Measurements from ENCODE around the gene C16orf96.
A peak's percentile ranks its signal among the peaks of the same experiment; 100 is the strongest.

C16orf96 gene

DNA sequence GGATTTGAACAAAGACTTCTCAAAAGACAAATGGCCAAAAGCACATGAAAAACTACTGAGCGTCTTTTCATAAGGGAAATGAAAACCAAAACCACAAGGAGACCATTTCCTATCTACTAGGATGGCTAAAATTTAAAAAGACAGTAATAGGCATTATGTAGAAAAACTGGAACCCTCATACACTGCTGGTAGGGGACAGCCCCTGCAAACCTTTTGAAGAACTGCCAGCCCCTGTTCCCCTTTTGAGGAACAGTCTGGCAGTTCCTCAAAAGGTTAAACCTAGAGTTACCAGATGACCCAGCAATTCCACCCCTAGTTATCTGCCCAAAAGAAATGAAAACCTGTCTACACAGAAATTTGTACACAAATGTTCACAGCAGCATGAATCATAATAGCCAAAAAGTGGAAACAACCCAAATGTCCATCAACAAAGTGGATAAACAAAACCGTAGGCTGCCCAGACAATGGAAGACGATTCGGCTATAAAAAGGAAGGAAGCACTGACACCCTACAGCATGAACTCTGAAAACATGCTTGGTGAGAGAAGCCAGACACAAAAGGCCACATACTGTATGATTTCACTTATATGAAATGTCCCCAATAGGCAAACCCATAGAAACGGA, 40.4 kb upstream of the C16orf96 start:
- H3K36me3 Mint-ChIP-seq (ENCODE audit: insufficient read depth): peaks cover 15% of the 10 kb centered on the region
- H3K27ac Mint-ChIP-seq (ENCODE audit: low read depth): peak overlapping the region; percentile 94
- peak overlapping the region; percentile 65 for H3K4me3 Mint-ChIP-seq
- no peaks in the 10 kb centered on the region for H3K9me3 Mint-ChIP-seq
- no peaks in the 10 kb centered on the region for H3K27me3 Mint-ChIP-seq
- DNase-seq (ENCODE audit: low spot score in 2 of 2) (no peak), ATAC-seq (replicated peaks; ENCODE audit: extremely low read depth, poor library complexity, severe bottlenecking) (peak; percentile 55)
- H3K4me1 Mint-ChIP-seq: peaks cover 43% of the 10 kb centered on the region

DNA sequence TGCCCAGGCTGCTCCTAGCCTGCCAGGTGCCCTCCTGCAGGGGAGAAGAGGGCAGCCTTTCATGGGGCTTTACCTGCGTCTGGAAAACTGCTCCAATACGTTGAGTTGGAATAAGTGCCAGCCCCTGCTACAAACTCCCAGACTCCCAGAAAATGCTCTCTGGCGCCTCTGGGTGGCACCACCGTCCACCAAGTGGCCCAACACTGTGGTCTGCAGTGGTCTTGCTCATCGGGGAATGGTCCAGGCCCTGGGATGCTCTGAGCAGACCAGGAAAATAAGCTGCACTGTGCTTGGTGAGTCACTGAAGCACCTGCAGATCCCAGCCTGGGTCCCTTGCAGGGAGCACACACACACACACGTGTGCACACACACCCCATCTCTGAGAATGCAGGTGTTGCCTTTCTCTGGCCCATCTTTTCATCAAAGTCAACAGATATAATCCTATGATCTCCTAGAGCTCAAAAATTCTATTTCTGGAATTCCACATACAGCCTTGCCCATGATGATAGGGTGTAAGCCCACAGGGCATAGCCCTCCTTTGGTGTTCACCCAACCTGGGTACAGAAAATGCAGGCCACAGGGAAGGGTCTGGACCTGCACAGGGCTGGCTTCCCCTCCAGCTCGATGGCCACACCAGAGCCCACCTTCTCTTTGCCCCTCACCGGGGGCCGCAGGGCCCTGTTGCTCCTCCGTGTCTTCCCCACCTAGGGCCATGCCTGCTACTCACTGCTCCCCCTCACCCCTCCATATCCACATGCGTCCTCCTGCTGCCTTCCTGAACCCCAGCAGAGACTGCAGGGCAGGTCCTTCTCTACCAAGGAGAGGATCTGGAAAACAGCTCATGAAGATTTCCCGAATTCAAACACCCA, 38.1 kb upstream of the C16orf96 start:
- Mint-ChIP-seq H3K4me3 (no peak overlapping the region), H3K9me3 (no peaks in the 10 kb centered on the region), H3K4me1 (peaks cover 30% of the 10 kb centered on the region), H3K36me3 (ENCODE audit: insufficient read depth) (peaks cover 7% of the 10 kb centered on the region), H3K27ac (ENCODE audit: low read depth) (peak overlapping the region; percentile 69), H3K27me3 (no peaks in the 10 kb centered on the region)
- DNase-seq (ENCODE audit: low spot score in 2 of 2) (no peak), ATAC-seq (replicated peaks; ENCODE audit: extremely low read depth, poor library complexity, severe bottlenecking) (no peak)

DNA sequence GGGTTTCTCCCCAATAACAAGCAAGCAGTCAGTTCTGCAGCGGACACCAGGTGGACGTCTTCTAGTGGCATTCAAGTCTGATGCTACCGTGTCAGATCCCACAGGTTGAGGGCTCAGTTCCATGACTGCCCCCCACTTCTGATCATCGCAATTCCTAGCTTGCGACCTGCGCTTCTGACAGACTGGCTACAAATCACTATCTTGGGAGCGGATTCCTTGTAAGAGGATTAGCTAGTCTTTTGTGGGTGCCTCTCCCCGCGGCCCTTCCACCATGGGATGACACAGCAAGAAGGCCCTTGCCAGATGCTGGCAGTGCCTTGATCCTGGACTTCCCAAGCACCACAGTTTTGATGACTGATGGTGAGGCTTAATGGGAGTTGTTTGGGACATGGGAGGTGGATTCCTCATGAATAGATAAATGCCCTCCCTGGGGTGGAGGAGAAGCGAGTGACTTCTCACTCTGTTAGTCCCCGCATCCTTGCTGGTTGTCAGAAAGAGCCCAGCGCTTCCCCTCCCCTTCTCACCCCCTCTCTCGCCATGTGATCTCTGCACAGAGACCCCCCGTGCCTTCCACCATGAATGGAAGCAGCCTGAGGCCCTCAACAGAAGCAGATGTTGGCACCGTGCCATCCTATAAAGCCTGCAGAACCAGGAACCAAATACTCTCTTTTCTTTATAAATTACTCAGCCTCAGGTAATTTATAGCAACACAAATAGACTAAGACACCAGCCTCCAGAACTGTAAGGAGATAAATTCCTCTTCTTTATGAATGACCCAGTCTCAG, 36.7 kb upstream of the C16orf96 start:
- DNase-seq (ENCODE audit: low spot score in 2 of 2) (no peak), ATAC-seq (replicated peaks; ENCODE audit: extremely low read depth, poor library complexity, severe bottlenecking) (no peak)
- H3K36me3 Mint-ChIP-seq (ENCODE audit: insufficient read depth): peaks cover 7% of the 10 kb centered on the region
- H3K27ac Mint-ChIP-seq (ENCODE audit: low read depth): no peak overlapping the region
- H3K4me1 Mint-ChIP-seq: peaks cover 24% of the 10 kb centered on the region
- H3K27me3 Mint-ChIP-seq: no peaks in the 10 kb centered on the region
- no peak overlapping the region for H3K4me3 Mint-ChIP-seq
- no peaks in the 10 kb centered on the region for H3K9me3 Mint-ChIP-seq

DNA sequence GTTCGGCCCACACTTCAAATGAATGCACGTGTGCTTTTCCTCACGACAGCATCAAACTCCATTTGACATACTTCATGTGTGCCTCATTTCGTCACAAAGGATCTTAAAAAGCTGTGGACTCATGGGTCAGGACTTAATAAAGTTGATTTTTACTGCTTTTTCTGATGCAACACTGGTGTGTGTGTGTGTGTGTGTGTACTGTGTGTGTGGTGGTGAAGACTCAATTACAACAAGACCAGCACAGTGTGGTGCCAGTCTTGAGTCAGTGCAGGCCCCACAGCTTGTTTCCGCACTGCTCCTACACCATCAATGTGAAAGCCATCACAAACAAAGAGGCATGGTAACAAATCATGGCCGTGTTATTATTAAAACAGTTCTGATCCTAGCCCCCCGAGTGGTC, 35.2 kb upstream of the C16orf96 start:
- Mint-ChIP-seq H3K27ac (ENCODE audit: low read depth) (peak overlapping the region; percentile 70), H3K27me3 (no peaks in the 10 kb centered on the region), H3K36me3 (ENCODE audit: insufficient read depth) (peaks cover 8% of the 10 kb centered on the region), H3K4me3 (no peak overlapping the region), H3K9me3 (no peaks in the 10 kb centered on the region), H3K4me1 (peaks cover 12% of the 10 kb centered on the region)
- no peak for ATAC-seq (replicated peaks; ENCODE audit: extremely low read depth, poor library complexity, severe bottlenecking)
- DNase-seq (ENCODE audit: low spot score in 2 of 2): no peak

DNA sequence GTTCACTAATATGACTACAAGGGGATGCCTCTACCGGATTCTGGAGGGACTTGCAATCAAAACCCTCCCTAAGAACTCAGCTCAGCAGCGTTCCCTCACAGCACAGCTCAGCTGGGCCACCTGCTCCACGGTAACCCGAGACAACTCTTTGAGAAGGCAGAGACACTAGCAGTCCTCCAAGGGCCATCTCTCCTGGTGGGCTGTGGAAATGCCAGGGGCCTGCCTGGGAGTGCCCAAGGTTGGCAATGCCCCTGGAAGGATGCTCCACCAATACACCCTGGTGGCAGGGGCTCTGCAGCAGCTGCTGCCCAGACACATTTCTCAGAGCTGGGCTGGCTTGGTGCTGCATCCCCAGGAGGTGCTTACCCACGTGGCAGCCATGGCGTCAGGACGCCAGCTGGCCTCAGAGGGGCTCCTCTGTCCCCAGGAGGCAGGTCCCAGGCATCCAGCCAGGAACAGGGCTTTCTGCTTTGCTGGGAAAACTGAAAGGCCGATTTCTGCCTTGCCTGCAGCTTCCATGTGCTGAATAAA, 34.0 kb upstream of the C16orf96 start:
- no peak overlapping the region for H3K4me3 Mint-ChIP-seq
- ATAC-seq (replicated peaks; ENCODE audit: extremely low read depth, poor library complexity, severe bottlenecking): no peak
- H3K4me1 Mint-ChIP-seq: peaks cover 8% of the 10 kb centered on the region
- DNase-seq (ENCODE audit: low spot score in 2 of 2): no peak
- no peaks in the 10 kb centered on the region for H3K9me3 Mint-ChIP-seq
- peaks cover 10% of the 10 kb centered on the region for H3K36me3 Mint-ChIP-seq (ENCODE audit: insufficient read depth)
- no peaks in the 10 kb centered on the region for H3K27me3 Mint-ChIP-seq
- no peak overlapping the region for H3K27ac Mint-ChIP-seq (ENCODE audit: low read depth)

DNA sequence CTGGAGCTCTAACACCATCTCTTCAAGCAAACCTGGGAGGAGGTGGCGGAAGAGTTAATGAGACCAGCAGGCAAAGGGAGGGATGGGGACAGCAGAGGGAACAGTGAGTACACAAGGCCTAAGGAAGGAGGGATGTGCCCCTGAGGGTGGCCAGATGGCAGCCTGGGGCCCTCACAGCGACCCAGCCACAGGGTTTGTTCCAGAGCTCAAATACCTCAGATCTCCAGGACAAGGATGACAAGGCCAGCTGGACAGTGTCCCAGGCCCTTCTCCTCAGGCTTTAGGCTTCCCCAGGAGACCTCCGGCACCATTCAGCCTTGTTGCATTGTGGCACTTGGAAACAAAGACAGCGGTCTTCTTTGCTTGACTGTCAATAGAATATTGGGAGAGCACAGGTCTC, 32.5 kb upstream of the C16orf96 start:
- Mint-ChIP-seq H3K9me3 (no peaks in the 10 kb centered on the region), H3K36me3 (ENCODE audit: insufficient read depth) (peaks cover 9% of the 10 kb centered on the region), H3K4me3 (no peak overlapping the region), H3K4me1 (peaks cover 8% of the 10 kb centered on the region), H3K27me3 (no peaks in the 10 kb centered on the region), H3K27ac (ENCODE audit: low read depth) (peak overlapping the region; percentile 37)
- DNase-seq (ENCODE audit: low spot score in 2 of 2) (no peak), ATAC-seq (replicated peaks; ENCODE audit: extremely low read depth, poor library complexity, severe bottlenecking) (no peak)

DNA sequence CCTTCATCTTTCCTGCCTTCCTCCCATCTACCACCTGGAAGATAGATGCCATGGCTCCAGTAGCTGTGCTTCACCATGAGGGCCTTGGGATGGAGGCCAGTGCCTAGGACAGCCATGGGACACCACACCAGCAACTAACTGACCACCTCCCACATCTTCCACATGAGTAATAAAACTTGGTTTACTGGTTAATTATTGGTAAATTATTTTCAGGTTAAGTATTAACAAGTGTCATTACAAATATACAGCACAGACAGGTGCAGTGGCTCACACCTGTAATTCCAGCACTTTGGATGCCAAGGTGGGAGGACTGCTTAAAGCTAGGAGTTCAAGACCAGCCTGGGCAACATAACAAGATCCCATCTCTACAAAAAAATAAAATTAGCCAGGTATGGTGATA, 31.6 kb upstream of the C16orf96 start:
- DNase-seq (ENCODE audit: low spot score in 2 of 2) (no peak), ATAC-seq (replicated peaks; ENCODE audit: extremely low read depth, poor library complexity, severe bottlenecking) (no peak)
- Mint-ChIP-seq H3K4me1 (peaks cover 14% of the 10 kb centered on the region), H3K4me3 (no peak overlapping the region), H3K9me3 (no peaks in the 10 kb centered on the region), H3K27me3 (no peaks in the 10 kb centered on the region), H3K36me3 (ENCODE audit: insufficient read depth) (peaks cover 9% of the 10 kb centered on the region), H3K27ac (ENCODE audit: low read depth) (peak overlapping the region; percentile 64)

DNA sequence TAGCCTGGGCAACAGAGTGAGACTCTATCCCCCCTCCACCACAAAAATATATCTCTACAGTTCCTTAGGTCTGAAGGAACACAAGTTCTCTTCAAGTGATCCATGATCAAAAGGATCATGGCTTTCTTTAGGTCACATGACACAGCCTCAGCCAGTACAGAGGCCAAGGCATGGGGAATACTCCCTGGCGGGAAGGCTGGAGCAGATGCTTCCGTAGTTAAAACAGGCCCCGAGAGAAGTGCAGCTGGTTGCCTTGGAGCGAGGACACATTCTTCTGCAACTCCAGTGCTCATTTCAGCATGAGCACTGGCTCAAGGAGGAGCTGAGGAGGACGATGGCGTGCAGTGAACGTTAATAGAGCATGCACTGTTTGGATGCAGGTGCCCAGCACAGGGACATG, 31.1 kb upstream of the C16orf96 start:
- Mint-ChIP-seq H3K36me3 (ENCODE audit: insufficient read depth) (peaks cover 9% of the 10 kb centered on the region), H3K4me1 (peaks cover 14% of the 10 kb centered on the region), H3K27ac (ENCODE audit: low read depth) (no peak overlapping the region), H3K27me3 (no peaks in the 10 kb centered on the region), H3K4me3 (no peak overlapping the region), H3K9me3 (no peaks in the 10 kb centered on the region)
- DNase-seq (ENCODE audit: low spot score in 2 of 2) (no peak), ATAC-seq (replicated peaks; ENCODE audit: extremely low read depth, poor library complexity, severe bottlenecking) (no peak)

DNA sequence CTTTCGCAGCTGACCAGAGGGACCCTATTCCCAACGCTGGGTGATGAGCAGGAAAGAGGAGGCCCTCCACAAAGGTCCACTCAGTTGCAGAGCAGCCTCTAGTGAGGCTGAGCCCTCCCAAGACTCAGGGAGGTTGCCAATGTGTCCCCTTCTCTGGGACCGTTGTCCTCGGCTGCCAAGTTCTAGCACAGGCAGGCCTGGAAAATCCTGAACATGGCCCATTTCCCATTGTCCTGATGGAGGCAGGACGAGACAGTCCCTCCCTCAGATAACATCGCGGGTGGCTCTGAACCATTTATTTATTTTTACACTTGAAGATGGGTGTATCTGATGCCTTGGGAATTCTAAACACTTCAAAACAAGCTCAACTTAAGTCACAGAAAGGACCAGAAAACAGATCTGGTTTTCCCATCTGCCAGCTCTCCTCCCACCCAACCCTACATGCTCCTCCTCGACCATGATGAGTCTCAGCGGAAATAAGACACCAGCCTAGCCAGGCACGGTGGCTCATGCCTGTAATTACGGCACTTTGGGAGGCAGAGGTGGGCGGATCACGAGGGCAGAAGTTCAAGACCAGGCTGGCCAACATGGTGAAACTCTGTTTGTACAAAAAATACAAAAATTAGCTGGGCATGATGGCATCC, 30.4 kb upstream of the C16orf96 start:
- Mint-ChIP-seq H3K27ac (ENCODE audit: low read depth) (no peak overlapping the region), H3K27me3 (no peaks in the 10 kb centered on the region), H3K9me3 (no peaks in the 10 kb centered on the region), H3K4me1 (peaks cover 14% of the 10 kb centered on the region), H3K4me3 (no peak overlapping the region), H3K36me3 (ENCODE audit: insufficient read depth) (peaks cover 9% of the 10 kb centered on the region)
- ATAC-seq (replicated peaks; ENCODE audit: extremely low read depth, poor library complexity, severe bottlenecking) (no peak), DNase-seq (ENCODE audit: low spot score in 2 of 2) (no peak)

DNA sequence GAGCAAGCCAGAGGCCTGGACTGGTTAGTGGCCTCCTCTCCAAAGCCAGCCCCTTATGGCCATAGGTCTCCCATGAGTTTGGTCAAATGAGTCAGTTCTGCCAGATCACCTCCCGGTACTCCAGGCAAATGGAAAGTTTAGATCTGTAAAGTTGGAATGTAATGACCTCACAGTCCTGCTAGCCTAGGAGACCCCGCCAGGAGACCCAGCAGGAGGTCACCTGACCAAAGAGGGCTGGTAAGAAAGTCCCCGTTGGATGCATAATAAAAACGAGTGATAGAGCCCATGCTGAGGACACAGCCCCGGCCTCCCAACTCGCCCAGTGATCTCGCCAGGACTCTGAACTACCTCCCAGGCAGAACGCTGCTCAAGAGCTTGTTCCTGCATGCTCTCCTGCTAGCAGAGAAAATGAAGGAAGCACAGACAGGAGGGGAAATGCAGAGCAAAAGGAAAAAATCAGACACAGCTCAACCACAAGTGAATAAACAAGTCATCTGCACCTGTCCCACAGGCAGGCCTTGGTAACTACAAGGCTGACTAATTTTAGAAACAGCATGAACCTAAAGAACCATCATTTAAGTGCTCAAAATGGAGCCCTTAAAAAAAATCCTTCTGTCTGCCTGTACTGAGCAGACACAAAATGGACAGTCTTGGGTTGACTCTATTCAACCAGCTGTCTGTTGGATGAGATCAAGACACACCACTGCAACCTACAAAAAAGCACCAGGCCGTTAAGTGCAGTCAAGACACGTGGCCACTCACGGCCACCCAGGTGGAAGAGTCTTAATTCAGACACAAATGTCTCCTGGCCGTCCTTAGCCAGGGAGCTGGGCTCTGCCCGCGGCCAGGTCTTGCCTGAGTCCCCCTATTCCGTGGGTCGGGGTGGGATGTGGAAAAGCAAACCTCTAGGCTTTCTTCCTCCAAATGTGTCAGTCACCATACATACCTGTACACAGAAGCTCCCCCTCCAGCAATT, 26.8 kb upstream of the C16orf96 start:
- H3K9me3 Mint-ChIP-seq: no peaks in the 10 kb centered on the region
- ATAC-seq (replicated peaks; ENCODE audit: extremely low read depth, poor library complexity, severe bottlenecking) (no peak), DNase-seq (ENCODE audit: low spot score in 2 of 2) (no peak)
- H3K4me1 Mint-ChIP-seq: peaks cover 13% of the 10 kb centered on the region
- no peaks in the 10 kb centered on the region for H3K27me3 Mint-ChIP-seq
- H3K27ac Mint-ChIP-seq (ENCODE audit: low read depth): peak overlapping the region; percentile 46
- H3K36me3 Mint-ChIP-seq (ENCODE audit: insufficient read depth): peaks cover 9% of the 10 kb centered on the region
- H3K4me3 Mint-ChIP-seq: peak overlapping the region; percentile 7

DNA sequence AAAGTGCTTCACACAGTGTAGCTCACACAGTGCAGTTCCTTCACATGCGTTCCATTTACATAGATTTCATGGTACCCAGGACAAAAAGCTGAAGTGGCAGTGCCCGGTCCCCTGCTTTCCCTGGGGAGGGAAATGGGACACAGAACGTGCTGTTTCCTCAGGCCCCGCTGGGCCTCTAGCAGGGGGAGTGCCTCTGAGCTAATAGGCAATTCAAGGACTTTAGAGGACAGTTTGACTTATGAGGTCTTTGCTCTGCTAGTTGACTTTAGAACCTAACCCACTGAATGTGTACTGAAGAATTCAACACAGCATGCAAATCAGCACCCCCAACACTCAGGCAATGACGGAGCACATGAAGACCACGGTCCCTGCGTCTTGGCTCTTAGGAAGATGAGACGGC, 24.3 kb upstream of the C16orf96 start:
- no peaks in the 10 kb centered on the region for H3K27me3 Mint-ChIP-seq
- no peak overlapping the region for H3K27ac Mint-ChIP-seq (ENCODE audit: low read depth)
- no peak overlapping the region for H3K4me3 Mint-ChIP-seq
- H3K36me3 Mint-ChIP-seq (ENCODE audit: insufficient read depth): peaks cover 5% of the 10 kb centered on the region
- H3K4me1 Mint-ChIP-seq: peaks cover 30% of the 10 kb centered on the region
- H3K9me3 Mint-ChIP-seq: no peaks in the 10 kb centered on the region
- no peak for ATAC-seq (replicated peaks; ENCODE audit: extremely low read depth, poor library complexity, severe bottlenecking)
- no peak for DNase-seq (ENCODE audit: low spot score in 2 of 2)

Data from central memory CD8-positive, alpha-beta T cell (primary cell).